Stimulated activated CD8-positive, alpha-beta memory T cell treated with anti-CD3 and anti-CD28 coated beads, Interleukin-15, amount 100 ng/mL, for 4 hours (primary cell): ENCODE measurements around the gene LPAR1.
"Not testable (repeated sequence)": the region's sequence is repeated elsewhere in the genome, so short reads cannot be mapped to it uniquely, and the experiment has no call there.

Source experiments
- DNase-seq, 2 donors: peaks; one replicate each; pipeline ENCODE4 v3.0.0-alpha.2; 2020; ENCODE audit warnings: low read depth in 2 of 2

The LPAR1 gene, protein sequence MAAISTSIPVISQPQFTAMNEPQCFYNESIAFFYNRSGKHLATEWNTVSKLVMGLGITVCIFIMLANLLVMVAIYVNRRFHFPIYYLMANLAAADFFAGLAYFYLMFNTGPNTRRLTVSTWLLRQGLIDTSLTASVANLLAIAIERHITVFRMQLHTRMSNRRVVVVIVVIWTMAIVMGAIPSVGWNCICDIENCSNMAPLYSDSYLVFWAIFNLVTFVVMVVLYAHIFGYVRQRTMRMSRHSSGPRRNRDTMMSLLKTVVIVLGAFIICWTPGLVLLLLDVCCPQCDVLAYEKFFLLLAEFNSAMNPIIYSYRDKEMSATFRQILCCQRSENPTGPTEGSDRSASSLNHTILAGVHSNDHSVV

DNA sequence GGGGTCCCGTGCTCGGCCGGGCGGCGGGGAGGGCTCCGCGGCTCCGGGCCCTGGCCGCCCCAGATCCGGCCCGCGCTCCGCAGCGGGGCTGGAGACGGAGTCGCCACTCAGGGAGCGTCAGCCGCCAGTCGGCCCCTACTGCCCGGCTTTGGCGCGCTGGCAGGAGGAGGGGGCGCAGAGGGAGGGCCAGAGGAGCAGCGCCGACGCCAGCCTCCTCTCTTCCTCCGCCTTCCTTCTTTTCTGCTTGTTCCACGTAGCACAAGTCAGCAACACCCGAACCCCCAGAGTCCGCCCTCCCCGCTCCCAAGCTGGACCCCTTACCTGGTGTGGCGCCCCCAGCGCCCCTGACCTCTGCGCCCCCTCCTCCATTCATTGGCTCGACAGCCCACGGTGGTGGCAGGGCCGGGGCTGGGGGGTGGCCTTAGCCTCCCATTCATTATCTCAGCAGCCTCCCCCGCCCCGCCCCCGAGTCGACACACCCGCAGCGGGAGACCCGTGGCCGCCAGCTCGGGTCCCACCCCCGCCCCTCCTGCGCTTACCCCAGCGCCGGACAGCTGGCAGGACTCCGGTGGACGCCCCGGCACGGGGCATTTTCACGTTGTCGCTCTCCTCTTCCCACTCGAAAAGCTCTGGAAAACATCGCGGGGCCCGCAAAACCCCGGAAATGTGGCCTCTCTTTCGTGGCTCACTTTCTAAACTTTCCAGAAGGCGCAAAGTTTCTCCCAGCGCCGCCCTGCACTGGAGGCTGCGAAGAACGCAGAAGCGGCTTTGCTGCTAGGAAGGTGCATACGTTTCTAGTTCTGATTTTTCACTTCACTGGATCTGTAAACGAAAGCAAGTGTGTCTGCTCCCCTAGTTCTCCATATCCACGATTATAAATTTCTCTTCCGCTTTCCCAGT lies at the start of gene LPAR1:
Gene LPAR1, minus strand, starts transcription at position 140 of the 900 bp plus-strand sequence. CDS start 66,353 bp downstream, outside the sequence.
- DNase-seq = no peak

DNA sequence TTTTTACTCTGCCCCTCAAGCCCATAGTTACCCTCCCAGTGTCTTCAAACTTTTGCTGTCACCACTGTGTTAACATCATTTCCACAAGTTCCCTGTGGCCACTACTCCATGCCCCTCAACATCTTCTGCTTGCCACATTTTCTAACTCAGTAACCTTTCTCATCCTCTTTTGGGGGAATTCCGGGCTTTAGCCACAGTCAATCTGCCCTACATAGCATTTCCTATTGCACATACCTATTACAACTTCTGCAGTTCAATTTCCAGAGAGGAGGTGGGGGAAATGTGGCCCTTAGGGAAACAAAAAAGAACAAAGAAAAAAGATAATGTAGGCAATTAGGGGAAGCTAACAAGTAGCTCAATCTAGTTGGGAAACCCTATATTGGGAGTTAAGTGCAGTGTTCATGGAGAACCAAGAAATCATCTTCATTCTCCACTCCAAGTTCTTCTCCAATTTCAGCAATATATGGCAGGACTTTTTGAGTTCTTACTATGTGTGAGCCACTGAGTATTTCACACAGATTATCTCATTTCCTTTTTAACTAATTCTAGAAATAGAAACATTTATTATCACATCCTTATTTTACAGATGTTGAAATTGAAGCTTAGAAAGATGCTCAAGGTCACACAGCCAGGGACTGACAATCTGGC lies 40.2 kb upstream of the LPAR1 start:
- no peak for DNase-seq

DNA sequence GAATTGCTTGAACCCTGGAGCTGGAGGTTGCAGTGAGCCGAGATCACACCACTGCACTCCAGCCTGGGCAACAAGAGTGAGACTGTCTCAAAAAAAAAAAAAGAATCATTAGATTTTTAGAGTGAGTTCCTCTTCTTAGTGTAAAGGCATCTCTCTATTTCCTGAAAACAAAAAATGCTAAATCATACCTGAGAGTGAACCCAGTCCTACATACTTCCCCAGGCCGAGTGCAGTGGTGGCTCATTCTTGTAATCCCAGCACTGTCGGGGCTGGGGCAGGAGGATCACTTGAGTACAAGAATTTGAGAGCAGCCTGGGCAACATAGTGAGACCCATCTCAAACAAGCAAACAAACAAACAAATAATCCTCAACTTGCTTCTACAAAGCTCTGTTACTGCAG lies 38.2 kb upstream of the LPAR1 start:
- DNase-seq = no peak

DNA sequence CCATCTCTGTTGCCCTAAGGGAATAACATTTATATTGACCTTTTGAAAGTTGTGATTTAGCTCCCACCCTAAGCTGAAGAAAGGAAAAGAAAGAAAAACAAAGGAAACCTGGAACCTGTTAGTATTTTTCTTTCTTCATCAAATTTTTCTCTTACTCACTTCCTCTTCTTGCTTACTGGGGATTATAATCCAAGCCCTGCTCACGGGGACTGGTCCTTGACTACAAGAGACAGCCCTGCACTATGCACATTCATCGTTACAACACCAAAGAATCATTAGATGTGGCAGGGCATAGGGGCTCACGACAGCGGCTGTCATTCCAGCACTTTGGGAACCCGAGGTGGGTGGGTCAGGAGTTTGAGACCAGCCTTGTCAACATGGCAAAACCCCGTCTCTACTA lies 37.8 kb upstream of the LPAR1 start:
- no peak for DNase-seq

DNA sequence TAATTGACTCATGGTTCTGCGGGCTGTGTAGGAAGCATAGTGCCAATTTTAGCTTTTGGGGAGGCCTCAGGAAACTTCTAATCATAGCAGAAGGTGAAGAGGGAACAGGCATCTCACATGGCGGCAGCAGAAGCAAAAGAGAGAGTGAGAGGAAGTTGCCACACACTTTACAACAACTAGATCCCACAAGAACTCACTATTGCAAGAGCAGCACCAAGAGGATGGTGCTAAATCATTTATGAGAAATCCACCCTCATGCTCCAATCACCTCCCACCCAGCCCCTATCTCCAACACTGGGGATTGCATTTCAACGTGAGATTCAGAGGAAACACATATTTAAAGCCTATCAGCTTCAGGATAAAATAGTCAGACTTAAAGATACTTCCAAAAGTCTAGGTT lies 36.1 kb upstream of the LPAR1 start:
- no peak for DNase-seq

DNA sequence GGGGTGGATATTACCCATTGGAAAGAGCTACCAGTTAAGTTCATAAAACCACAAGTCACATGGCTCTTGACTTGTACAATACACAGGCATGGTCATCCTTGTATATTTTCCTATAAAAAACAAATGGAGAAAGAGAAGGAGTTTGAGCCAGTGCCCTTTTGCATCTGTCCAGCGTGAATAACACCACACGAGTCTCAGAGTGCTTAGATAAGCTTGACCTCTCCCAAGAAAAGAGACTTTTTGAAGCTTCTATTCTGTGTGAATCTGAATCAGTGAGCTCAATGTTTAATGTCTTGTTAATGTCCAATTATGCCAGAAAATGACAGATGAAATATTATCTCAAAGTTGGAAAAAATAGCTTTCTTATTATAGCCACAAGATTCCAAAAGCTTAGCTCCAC lies 30.9 kb upstream of the LPAR1 start:
- DNase-seq = no peak

DNA sequence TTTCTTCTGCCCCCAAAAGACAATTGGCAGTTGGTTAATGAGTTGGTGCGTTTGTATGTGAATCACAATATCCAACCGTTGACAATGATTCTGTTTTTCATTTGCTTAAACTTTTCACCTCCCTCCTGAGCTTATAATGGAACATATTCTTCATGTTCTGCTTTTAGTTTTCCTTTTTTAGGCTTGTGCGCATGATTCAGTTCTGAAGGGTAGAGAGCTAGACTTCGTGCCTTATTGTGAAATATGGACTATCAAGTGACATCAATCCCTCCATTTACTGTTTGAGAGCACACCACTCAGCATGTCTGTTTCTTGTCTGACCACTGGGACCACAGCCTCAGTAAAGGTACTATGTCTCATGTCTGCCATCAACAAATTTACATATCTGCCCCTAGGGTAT lies 30.5 kb upstream of the LPAR1 start:
- DNase-seq = no peak

DNA sequence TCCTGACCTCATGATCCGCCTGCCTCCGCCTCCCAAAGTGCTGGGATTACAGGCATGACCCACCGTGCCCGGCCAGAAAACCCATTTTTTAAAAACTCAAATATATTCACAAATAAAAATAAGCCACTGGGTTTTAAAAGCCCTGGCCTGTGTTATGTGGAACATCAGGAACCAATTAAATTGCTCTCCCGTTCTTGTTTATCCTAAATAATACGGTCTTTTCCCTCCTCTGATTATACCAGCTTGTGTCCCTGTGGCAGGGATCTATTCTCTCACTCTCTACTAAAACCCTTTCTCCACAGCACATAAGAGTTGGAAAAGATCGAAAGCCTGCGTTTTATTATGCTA lies 30.1 kb upstream of the LPAR1 start:
- DNase-seq = no peak

DNA sequence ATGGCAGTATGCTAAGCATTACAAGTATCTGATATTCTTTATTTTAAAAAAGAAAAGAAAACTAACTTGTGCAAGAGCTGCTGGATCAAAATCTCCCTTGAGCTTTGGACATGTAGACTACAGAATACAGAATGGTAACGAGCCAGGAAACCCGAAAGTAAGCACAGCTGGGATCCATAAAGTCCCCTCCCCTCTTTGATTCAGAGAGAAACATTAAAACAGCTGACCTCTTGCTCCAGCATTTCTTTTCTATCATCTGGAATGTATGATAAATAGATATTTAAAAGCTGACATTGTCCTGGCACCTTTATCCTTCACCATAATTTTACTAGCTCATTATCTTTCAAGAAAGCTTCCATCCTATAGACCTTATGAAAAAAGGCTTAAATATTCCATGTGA lies 28.2 kb upstream of the LPAR1 start:
- no peak for DNase-seq

DNA sequence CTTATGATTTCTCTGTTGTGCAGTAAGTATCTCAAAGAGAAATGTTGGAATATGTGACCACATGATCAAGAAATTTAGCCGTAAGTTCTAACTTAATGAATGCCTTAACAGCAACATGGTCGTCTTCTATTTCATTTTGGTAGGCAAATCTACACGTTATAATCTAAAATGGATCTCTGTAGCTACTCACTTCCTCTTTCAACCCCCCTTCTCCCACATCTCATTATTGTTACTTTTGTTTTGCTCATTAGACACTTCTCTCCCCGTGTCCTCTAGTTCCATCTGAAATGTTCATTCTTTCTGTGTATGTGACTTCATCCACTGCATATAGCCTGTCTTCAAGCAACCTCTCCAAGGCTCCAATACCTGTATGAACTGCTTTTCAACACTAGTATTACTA lies 27.1 kb upstream of the LPAR1 start:
- no peak for DNase-seq

DNA sequence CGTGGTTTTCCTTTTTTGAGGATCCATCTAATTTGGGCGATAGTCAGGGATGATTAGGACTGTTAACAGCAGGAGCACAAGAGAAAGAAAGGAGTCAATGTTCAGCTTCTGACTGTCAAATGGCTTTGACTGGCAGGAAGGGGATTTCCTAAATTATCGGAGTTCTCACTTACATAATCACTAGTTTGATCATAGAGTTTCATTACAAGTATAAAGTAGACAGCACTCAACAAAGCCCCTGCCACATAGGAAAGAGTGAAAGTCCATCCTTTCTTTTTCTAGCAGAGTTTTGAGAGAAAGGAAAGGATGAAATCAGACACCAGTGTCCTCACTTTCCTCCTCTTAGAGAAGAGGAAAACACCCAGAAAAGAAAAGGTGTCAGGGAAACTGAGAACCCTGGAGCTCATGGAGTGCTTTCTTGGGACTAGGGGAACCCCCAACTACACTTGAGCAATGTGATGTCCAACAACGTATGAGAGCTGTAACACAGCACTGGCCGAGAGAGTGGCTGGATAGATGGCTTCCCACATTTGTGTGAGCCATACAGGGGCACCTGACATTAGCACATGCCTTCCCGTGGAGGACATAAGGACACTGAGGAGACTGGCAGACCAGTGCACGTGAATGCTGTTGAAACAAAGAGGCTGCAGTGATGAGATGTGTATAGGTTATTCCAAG lies 26.0 kb upstream of the LPAR1 start:
- DNase-seq = no peak

DNA sequence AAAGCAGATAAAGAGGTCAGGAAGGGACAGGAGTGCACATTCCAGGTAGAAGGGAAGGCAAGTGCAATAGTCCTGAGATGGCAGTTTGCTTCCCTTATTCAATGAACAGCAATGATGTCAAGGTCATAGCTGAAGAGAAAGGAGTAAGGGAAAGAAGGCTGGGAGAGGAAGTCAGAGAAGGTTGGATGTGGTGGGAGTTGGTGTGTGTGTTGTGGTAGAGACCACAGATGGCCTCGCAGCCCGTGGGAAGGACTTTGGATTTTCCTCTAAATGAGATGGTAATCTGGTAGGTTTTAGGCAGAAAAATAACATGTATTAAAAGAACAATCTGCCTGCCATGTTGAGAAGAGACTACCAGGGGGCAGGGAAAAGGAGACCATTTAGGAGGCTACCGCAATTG lies 25.1 kb upstream of the LPAR1 start:
- DNase-seq = no peak

DNA sequence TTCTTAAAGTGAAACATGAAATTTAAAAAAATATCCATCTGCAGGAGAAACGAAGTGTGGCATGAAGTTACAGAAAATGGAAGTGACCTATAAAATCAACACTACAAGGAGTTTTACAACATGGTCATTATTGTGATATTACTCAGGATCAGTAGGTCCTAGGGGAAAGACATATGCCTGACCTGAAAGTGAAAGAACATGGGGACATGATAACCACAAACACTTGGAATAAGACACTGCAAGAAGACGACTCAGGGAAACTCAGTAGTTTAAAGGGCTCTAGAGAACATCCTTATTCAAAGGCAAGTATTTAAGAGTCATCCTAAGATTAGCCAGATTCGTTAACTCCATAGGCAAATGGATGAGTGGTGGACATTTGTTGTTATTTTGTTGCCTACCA lies 19.9 kb upstream of the LPAR1 start:
- DNase-seq = no peak

DNA sequence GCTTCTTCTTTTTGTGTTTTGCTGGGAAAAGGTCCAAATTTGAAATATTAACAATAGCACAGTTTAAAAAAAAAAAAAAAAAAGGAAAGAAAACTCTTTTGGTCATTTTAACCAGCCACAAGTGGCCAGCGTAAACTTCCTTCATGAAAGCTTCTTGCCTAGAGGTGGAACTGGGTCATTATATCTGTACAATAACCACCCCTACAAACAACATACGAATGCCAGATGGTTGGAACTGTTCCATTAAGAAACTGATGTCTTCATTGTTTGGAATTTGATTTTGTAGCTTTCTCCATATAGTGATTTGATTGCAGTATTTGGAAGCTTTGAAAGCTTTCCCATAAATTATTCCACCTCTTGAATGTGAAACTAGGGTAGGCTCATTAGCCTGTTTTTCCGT lies 18.3 kb upstream of the LPAR1 start:
- no peak for DNase-seq

DNA sequence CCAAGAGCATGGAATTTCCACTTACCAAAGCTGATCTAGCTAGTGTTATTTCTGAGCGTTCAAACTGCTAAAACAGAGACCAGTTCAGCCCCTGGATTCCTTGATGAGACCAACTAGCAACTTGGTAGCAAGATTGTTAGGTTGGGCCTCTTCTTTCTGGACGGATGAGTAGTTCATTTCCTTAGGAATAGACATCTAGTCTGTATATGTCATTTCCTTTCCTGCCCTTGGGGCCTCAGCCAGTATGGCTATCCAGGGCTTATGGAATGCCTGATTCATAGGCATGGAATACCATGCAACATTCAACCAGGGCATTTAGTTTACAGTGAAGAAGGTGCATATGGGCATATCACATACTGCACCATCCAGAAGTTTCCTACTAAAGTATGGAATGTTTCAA lies 14.5 kb upstream of the LPAR1 start:
- DNase-seq = no peak

DNA sequence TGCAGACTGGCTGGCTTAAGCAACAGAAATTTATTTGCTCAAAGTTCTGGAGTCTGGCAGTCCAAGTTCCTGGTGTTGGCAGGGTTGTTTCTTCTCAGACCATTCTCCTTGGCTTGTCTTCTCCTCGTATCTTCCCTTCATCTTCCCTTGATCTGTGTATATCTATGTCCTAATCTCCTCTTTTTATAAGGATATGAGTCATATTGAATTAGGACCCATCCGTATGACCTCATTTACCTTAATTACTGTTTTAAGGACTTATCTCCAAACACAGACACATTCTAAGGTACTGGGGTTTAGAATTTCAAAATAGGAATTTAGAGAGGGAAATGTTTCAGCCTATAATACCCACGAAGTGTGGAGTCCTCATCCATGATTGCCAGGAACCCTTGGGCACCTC lies 13.1 kb upstream of the LPAR1 start:
- DNase-seq = no peak

DNA sequence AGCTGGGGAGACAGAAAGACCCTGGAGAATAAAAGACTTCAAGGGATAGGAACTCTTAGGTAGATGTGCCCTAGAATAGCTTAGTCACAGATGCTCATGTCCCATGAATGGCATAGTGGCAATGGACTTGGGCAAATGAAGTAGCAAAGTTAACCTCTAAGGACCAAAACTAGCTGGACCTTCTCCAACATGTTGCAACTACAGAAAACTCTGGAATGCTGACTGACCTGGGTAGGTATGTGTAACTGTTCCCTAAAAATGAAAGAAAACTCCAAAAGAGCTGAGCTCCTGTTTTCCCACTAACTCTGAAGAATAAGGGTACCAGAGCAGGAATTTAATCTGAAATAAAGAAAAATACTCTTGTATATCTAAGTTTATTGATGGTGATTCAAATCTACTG lies 12.5 kb upstream of the LPAR1 start:
- DNase-seq = no peak

DNA sequence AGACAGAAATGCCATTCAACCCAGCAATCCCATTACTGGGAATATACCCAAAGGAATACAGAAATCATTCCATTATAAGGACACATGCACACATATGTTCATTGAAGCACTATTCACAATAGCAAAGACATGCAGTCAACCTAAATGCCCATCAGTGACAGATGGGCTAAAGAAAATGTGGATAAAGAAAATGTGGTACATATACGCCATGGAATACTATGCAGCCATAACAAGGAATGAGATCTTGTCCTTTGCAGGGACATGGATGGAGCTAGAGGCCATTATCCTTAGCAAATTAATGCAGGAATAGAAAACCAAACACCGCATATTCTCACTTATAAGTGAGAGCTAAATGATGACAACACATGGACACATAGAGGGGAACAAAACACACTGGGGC lies 9.0 kb upstream of the LPAR1 start:
- not testable (repeated sequence) for DNase-seq

DNA sequence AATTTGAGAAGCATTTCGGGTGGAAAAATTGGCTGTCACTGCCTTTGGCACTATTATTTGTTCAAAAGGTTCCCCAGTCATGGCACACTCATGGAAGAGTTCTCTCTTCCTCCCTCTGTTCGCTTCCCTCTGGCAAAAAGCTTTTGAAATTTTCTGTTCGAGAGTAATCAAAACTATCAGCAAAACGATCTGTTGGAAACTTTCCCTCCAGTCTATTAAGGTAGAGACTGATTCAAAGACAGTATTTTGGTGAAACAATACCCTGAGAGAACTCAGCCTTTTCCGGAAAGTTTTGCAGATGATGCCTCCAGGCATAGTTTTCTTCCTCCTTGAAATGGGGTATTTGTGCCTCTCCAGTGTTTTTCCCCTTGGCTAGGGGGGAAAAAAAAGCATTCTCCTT lies 3.6 kb upstream of the LPAR1 start:
- no peak for DNase-seq

DNA sequence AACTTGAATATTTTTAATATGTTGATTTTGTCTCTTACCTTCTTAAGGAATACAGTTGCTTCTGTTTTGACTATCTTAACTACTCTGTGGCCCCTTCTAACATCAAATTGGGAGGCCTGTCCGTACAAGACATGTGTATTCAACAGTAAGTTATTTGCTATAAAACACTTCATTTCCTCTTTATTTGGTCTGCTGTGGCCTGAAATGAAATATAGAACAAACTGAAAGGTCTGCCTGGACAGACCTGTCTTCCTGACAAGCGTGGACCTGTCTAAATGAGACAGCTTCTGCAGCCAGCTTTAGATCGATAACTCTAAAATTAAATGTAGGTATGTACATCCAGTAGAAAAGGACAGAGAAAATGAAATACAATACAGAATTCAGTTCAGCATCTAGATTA lies 2.2 kb upstream of the LPAR1 start:
- no peak for DNase-seq

DNA sequence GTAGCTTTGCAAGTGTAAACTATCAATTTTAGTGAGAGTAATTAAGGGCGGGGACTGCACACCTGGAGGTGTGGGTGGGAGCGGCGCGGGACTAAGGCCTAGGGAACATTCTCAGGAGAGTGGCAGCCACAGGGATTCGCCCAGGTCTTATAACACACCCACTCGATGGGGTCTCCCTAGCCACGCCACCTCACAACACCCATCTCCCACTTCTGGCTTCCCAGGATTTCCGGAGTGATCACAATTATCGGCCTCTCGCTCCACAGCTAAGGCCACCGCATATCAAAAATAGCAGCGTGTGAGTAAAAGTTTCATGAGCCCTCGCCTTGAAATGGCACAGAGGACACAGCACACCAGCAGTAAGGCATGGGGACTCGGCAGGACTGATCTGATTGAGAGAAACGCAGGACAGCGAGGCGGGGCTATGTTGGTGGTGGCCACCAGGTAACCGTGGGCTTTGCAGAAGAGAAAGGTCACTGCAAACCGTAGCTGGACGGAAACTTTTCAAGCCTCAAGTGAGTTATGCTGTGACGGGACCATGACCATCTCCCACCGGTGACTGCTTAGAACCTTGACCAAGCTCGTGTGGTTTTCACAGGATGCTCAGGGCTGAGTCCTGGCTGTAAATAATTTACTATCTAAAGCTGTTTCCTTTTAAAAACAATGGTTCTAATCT lies 1.1 kb upstream of the LPAR1 start:
- DNase-seq = no peak
